ENCODE measurements around the gene GIPC2. TPM values are rescaled to one million over a fixed set of nuclear protein-coding genes. Genes with fewer than 3 reads are reported as not detected.

The GIPC2 gene
- total RNA-seq, 4 donors from 2014 or later: 3.0 to 12.3 (median 6.4) TPM

- DNase-seq (ENCODE audit: low spot score in 2 of 2): no peak
- TF ChIP-seq POLR2A (IDR thresholded peaks at IDR 0.05): no peak
- TF ChIP-seq CTCF (IDR thresholded peaks at IDR 0.05): no peak
- intact Hi-C loops (cut with DNase I; ENCODE audit: low total_unique reads): no loop called here
- WGBS, 2 donors: 56% methylated on average over 1 of the region's 1 CpG
- H3K4me3 ChIP-seq (ENCODE audit: low read depth, poor library complexity, severe bottlenecking): no peak overlapping the region
Measured at GRCh38 chr1:78073441-78073840, 27.7 kb downstream of the GIPC2 start.

- no peak for DNase-seq (ENCODE audit: low spot score in 2 of 2)
- intact Hi-C loops (cut with DNase I; ENCODE audit: low total_unique reads): no loop called here
- WGBS, 2 donors: 59 to 64% methylated on average over 3 of the region's 3 CpGs
Measured at GRCh38 chr1:78075621-78076020, 29.9 kb downstream of the GIPC2 start.

GRCh38 chr1:78078358-78078757, 32.6 kb downstream of the GIPC2 start:
- TF ChIP-seq POLR2A (IDR thresholded peaks at IDR 0.05) (no peak), CTCF (IDR thresholded peaks at IDR 0.05) (no peak)
- intact Hi-C loops (cut with DNase I; ENCODE audit: low total_unique reads): no loop called here
- WGBS, 2 donors: 41 to 44% methylated on average over 3 of the region's 3 CpGs
- no peak overlapping the region for H3K4me3 ChIP-seq (ENCODE audit: low read depth, poor library complexity, severe bottlenecking)
- no peak for DNase-seq (ENCODE audit: low spot score in 2 of 2)

More at GRCh38 chr1:78075621-78076020, 29.9 kb downstream of the GIPC2 start:
- H3K4me3 ChIP-seq (ENCODE audit: low read depth, poor library complexity, severe bottlenecking): no peak overlapping the region
- TF ChIP-seq CTCF (IDR thresholded peaks at IDR 0.05): no peak
- TF ChIP-seq POLR2A (IDR thresholded peaks at IDR 0.05): no peak

- no peak overlapping the region for H3K4me3 ChIP-seq (ENCODE audit: low read depth, poor library complexity, severe bottlenecking)
- no peak for TF ChIP-seq POLR2A (IDR thresholded peaks at IDR 0.05)
- no peak for TF ChIP-seq CTCF (IDR thresholded peaks at IDR 0.05)
- 85 to 92% methylated on average over 2 of the region's 2 CpGs for WGBS, 2 donors
- no peak for DNase-seq (ENCODE audit: low spot score in 2 of 2)
- intact Hi-C loops (cut with DNase I; ENCODE audit: low total_unique reads): no loop called here
Measured at GRCh38 chr1:78079580-78079979, 33.8 kb downstream of the GIPC2 start.

- DNase-seq (ENCODE audit: low spot score in 2 of 2): no peak
- intact Hi-C loops (cut with DNase I; ENCODE audit: low total_unique reads): no loop called here
- H3K4me3 ChIP-seq (ENCODE audit: low read depth, poor library complexity, severe bottlenecking): no peak overlapping the region
Measured at GRCh38 chr1:78080767-78081166, 35.0 kb downstream of the GIPC2 start.

More at GRCh38 chr1:78080767-78081166, 35.0 kb downstream of the GIPC2 start:
- WGBS, 2 donors: 89 to 92% methylated on average over 2 of the region's 2 CpGs
- TF ChIP-seq CTCF (IDR thresholded peaks at IDR 0.05): no peak
- no peak for TF ChIP-seq POLR2A (IDR thresholded peaks at IDR 0.05)

Measured in lower leg skin (tissue), 4 donors.